ENCODE results near the gene PLPPR1. TPM values are rescaled to one million over a fixed set of nuclear protein-coding genes. Genes with fewer than 3 reads are reported as not detected.

The PLPPR1 gene
- total RNA-seq, 4 donors from 2014 or later: 0.27 to 0.42 TPM; not detected in 2

DNA sequence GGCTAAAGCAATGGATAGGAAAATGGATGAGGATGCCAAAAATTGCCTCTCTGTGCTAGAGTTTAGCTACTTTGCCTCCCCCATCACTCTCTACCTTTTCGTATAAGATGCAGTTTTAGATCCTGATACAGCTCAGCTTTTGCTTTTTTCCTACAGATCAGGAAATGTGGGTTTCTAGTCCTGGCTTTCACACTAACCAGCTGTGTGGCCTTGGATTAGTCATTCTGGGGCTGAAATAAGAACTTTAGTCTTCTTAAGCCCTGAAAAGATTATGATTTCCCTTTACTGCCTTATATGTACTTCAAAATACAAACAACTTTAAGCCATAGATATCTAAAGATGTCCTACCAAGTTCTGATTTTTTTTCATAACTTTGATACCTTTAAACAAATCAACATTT lies 239.9 kb downstream of the PLPPR1 start:
- Histone ChIP-seq H3K27ac (no peak overlapping the region), H3K9me3 (no peaks in the 10 kb centered on the region), H3K27me3 (peaks cover 9% of the 10 kb centered on the region), H3K36me3 (no peaks in the 10 kb centered on the region), H3K4me3 (no peak overlapping the region), H3K4me1 (no peaks in the 10 kb centered on the region)
- no peak for ATAC-seq
- WGBS, 2 donors (ENCODE audit: low coverage in 1 of 2): 44 to 67% methylated on average over 1 of the region's 1 CpG
- TF ChIP-seq POLR2AphosphoS5 (IDR thresholded peaks at IDR 0.05): no peak

DNA sequence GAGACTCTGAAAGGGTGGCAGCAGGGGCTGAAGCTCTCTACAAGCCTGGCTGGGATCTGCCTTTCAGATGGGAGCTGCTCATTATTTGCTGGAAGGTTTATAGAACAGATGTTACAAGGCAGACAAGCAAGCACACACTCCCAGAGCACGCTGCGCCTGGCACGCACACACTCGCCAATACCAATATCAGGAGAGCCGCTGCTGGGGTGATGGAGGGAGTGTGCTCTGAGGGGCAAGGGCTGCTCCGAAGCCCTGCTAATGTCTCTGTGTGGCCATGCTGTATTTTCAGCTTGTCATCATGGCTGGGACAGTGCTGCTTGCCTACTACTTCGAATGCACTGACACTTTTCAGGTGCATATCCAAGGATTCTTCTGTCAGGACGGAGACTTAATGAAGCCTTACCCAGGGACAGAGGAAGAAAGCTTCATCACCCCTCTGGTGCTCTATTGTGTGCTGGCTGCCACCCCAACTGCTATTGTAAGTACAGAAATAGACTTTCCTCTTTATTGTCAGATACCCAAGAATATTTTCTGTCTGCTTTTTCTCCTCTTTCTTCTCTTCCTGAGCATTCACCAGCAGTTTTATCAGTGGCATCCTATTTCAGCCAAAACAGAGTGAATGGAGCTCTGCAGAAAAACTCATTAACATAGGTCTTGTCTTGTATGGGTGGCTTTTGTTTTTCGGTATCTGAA lies 241.2 kb downstream of the PLPPR1 start:
- Histone ChIP-seq H3K27me3 (peaks cover 9% of the 10 kb centered on the region), H3K9me3 (no peaks in the 10 kb centered on the region), H3K4me3 (no peak overlapping the region), H3K4me1 (no peaks in the 10 kb centered on the region), H3K36me3 (no peaks in the 10 kb centered on the region), H3K27ac (no peak overlapping the region)
- WGBS, 2 donors (ENCODE audit: low coverage in 1 of 2): 20 to 60% methylated on average over 1 to 2 of the region's 9 CpGs
- no peak for TF ChIP-seq POLR2A (IDR thresholded peaks at IDR 0.05)
- no peak for TF ChIP-seq EP300 (IDR thresholded peaks at IDR 0.05)
- TF ChIP-seq, protein P1, sequence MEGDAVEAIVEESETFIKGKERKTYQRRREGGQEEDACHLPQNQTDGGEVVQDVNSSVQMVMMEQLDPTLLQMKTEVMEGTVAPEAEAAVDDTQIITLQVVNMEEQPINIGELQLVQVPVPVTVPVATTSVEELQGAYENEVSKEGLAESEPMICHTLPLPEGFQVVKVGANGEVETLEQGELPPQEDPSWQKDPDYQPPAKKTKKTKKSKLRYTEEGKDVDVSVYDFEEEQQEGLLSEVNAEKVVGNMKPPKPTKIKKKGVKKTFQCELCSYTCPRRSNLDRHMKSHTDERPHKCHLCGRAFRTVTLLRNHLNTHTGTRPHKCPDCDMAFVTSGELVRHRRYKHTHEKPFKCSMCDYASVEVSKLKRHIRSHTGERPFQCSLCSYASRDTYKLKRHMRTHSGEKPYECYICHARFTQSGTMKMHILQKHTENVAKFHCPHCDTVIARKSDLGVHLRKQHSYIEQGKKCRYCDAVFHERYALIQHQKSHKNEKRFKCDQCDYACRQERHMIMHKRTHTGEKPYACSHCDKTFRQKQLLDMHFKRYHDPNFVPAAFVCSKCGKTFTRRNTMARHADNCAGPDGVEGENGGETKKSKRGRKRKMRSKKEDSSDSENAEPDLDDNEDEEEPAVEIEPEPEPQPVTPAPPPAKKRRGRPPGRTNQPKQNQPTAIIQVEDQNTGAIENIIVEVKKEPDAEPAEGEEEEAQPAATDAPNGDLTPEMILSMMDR (IDR thresholded peaks at IDR 0.05): no peak
- TF ChIP-seq POLR2AphosphoS5 (IDR thresholded peaks at IDR 0.05): no peak
- ATAC-seq: no peak

DNA sequence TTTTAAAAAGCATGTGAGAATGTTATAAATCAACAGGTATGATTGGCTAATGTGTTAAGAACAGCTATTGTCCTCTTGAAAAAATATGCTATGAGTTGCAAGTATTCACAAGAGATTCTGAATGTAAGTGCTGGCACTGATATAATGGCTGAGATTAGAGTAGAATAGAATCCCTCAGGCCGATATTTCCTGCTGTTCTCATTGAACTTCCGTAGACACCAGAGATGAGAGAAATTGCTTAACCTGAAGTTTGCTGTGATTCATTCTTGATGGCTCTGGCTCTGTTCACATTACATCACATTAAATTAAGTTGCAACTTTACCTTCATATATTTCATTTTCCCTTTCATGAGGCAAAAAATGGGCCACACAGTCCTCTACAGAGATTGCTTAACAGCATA lies 241.8 kb downstream of the PLPPR1 start:
- 38 to 70% methylated on average over 2 of the region's 2 CpGs for WGBS, 2 donors (ENCODE audit: low coverage in 1 of 2)
- Histone ChIP-seq H3K4me1 (no peaks in the 10 kb centered on the region), H3K27ac (no peak overlapping the region), H3K27me3 (peaks cover 9% of the 10 kb centered on the region), H3K9me3 (no peaks in the 10 kb centered on the region), H3K36me3 (no peaks in the 10 kb centered on the region), H3K4me3 (no peak overlapping the region)
- ATAC-seq: no peak
- TF ChIP-seq, protein P1 (IDR thresholded peaks at IDR 0.05): no peak
- no peak for TF ChIP-seq POLR2AphosphoS5 (IDR thresholded peaks at IDR 0.05)
- no peak for TF ChIP-seq EP300 (IDR thresholded peaks at IDR 0.05)
- TF ChIP-seq POLR2A (IDR thresholded peaks at IDR 0.05): no peak

DNA sequence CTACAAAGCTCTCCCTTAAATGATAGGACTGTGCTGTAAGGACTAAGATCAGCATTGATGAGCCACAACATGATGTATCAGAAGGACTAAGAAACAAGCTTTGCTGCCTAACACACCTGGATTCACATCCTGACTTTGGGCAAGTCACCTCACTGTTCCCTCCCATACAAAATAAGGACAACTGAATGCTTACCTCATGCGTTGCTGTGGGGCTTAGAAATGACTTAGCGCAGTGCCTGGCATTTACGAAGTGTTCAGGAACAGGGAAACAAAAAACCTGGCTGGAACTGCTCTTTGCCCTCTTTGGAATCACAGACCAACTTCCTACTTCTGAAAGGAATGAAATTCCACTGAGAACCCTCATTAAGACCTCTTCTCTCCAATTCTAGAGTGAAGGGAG lies 242.6 kb downstream of the PLPPR1 start:
- 90 to 94% methylated on average over 2 to 3 of the region's 3 CpGs for whole genome bisulfite sequencing, 2 donors (ENCODE audit: low coverage in 1 of 2)
- TF ChIP-seq, protein P1 (IDR thresholded peaks at IDR 0.05): no peak
- TF ChIP-seq EP300 (IDR thresholded peaks at IDR 0.05): no peak
- no peak for TF ChIP-seq POLR2AphosphoS5 (IDR thresholded peaks at IDR 0.05)
- TF ChIP-seq POLR2A (IDR thresholded peaks at IDR 0.05): no peak
- H3K4me1 ChIP-seq: no peaks in the 10 kb centered on the region
- H3K9me3 ChIP-seq: no peaks in the 10 kb centered on the region
- H3K4me3 ChIP-seq: no peak overlapping the region
- H3K27ac ChIP-seq: no peak overlapping the region
- H3K27me3 ChIP-seq: peaks cover 9% of the 10 kb centered on the region
- no peaks in the 10 kb centered on the region for H3K36me3 ChIP-seq
- no peak for ATAC-seq

DNA sequence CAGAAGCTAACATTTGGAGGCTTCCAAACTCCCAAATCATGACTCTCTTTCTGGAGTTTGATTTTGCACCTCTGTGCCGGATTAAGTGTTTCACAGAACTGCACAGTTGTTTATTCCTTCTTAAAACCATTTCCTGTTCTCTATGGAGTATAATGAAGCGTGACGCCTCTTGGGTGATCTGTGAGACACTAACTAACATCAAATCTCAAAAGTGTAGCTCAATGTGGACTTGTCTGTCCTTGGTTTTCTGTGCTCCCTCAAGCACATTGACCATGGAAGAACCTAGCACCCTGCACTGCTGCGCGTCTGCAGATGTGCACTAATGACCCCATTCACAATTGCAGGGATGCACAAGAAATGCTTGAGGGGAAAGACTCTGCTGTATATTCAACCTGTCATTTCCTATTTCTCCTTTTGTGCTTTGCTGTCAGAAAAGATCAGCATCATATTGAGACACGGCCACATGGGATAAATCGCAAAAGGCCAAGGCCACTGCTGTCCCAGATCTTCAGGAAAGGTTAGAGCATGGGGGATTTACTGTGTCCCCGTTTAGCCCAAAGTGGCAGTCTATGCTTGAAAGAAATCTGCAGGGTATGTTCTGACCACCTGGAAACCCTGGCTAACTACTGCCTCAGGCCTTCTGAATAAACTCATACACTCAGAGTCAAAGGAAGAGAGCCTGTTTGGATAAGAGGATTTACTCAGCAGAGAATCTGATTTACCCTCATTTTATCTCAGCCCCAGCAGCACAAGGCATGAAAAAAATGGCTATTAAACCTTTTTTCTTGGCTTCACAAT lies 246.6 kb downstream of the PLPPR1 start:
- Histone ChIP-seq H3K9me3 (peaks cover 0 to 10% (median 0%) of the 10 kb centered on the region in 3 donors), H3K4me1 (no peaks in the 10 kb centered on the region), H3K27ac (no peak overlapping the region), H3K36me3 (no peaks in the 10 kb centered on the region), H3K4me3 (no peak overlapping the region), H3K27me3 (peaks cover 16% of the 10 kb centered on the region)
- TF ChIP-seq POLR2AphosphoS5 (IDR thresholded peaks at IDR 0.05) (no peak), EP300 (IDR thresholded peaks at IDR 0.05) (no peak), POLR2A (IDR thresholded peaks at IDR 0.05) (no peak)
- TF ChIP-seq, protein P1 (IDR thresholded peaks at IDR 0.05): no peak
- WGBS, 2 donors (ENCODE audit: low coverage in 1 of 2): 65 to 72% methylated on average over 5 to 8 of the region's 8 CpGs
- ATAC-seq: no peak

All from gastroesophageal sphincter (tissue), 4 donors.